Osteocyte (in vitro differentiated cells): Measurements from ENCODE around the gene STAT4. TPM values are rescaled to one million over a fixed set of nuclear protein-coding genes. Genes with fewer than 3 reads are reported as not detected.

Source experiments
- DNase-seq: peaks from one replicate; pipeline ENCODE4 v3.0.0; 2021; ENCODE audit warnings: mixed read lengths; ENCODE audit not compliant: unreplicated experiment; ENCODE audit errors: extremely low spot score
- H3K27ac Mint-ChIP-seq: one replicate; pipeline ENCODE4 v1.8.0; 2021; ENCODE audit warnings: mild to moderate bottlenecking, mixed read lengths; ENCODE audit not compliant: unreplicated experiment
- H3K27me3 Mint-ChIP-seq: one replicate; pipeline ENCODE4 v1.8.0; 2021; ENCODE audit warnings: mixed read lengths; ENCODE audit not compliant: unreplicated experiment
- H3K36me3 Mint-ChIP-seq: one replicate; pipeline ENCODE4 v1.8.0; 2021; ENCODE audit warnings: mixed read lengths; ENCODE audit not compliant: unreplicated experiment
- H3K4me1 Mint-ChIP-seq: one replicate; pipeline ENCODE4 v1.8.0; 2021; ENCODE audit warnings: mixed read lengths; ENCODE audit not compliant: unreplicated experiment
- H3K4me3 Mint-ChIP-seq: one replicate; pipeline ENCODE4 v1.8.0; 2021; ENCODE audit warnings: mild to moderate bottlenecking, moderate library complexity, mixed read lengths; ENCODE audit not compliant: unreplicated experiment
- H3K9me3 Mint-ChIP-seq: one replicate; pipeline ENCODE4 v1.8.0; 2021; ENCODE audit warnings: mixed read lengths; ENCODE audit not compliant: unreplicated experiment
- CTCF ChIP-seq: fragments of 200-600 bp; sonication (generic); IDR thresholded peaks from 2 replicates; pipeline ENCODE4 v1.5.0; 2021; ENCODE audit warnings: antibody characterized with exemption, mild to moderate bottlenecking, moderate library complexity
- total RNA-seq: library from RNA; stranded (reverse); gene quantifications from 2 replicates; pipeline ENCODE4 v1.2.1, GENCODE V29; 2021

STAT4 gene
- total RNA-seq, 1 donor from 2014 or later, result 1.3 TPM

GRCh38 chr2:191112448-191112901, 38.3 kb downstream of the STAT4 start:
- no peak overlapping the region for H3K27ac Mint-ChIP-seq
- no peak for TF ChIP-seq CTCF
- H3K4me1 Mint-ChIP-seq, result no peaks in the 10 kb centered on the region
- H3K4me3 Mint-ChIP-seq, result no peak overlapping the region
- H3K36me3 Mint-ChIP-seq, result no peaks in the 10 kb centered on the region
- DNase-seq, result no peak
- no peaks in the 10 kb centered on the region for H3K27me3 Mint-ChIP-seq
- no peaks in the 10 kb centered on the region for H3K9me3 Mint-ChIP-seq

GRCh38 chr2:191109888-191110287, 40.9 kb downstream of the STAT4 start:
- Mint-ChIP-seq H3K27me3 (no peaks in the 10 kb centered on the region), H3K36me3 (no peaks in the 10 kb centered on the region), H3K27ac (no peak overlapping the region), H3K4me3 (no peak overlapping the region), H3K9me3 (no peaks in the 10 kb centered on the region), H3K4me1 (no peaks in the 10 kb centered on the region)
- DNase-seq, result no peak
- TF ChIP-seq CTCF, result no peak

DNA sequence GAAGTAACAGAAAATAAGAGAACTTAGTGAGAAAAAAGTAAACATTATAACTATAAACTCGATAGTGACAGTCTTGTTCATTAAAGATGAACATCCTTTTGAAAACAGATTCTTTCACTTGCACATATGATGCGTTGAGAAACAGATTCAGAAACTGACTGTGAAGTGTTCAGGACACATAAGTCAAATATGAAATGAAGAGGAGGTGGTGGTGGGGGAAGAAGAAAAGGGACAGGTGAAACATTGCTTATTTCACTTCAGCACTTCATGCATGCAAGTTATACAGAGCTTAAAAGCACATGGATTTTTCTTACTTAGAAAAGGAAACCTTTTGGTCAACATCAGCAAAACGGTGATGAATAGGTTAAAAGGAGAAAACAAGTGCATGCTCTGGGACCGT, 42.5 kb downstream of the STAT4 start:
- H3K27ac Mint-ChIP-seq, result no peak overlapping the region
- H3K27me3 Mint-ChIP-seq, result no peaks in the 10 kb centered on the region
- H3K4me1 Mint-ChIP-seq, result no peaks in the 10 kb centered on the region
- H3K36me3 Mint-ChIP-seq, result no peaks in the 10 kb centered on the region
- H3K4me3 Mint-ChIP-seq, result no peak overlapping the region
- no peak for DNase-seq
- no peaks in the 10 kb centered on the region for H3K9me3 Mint-ChIP-seq
- TF ChIP-seq CTCF, result no peak

DNA sequence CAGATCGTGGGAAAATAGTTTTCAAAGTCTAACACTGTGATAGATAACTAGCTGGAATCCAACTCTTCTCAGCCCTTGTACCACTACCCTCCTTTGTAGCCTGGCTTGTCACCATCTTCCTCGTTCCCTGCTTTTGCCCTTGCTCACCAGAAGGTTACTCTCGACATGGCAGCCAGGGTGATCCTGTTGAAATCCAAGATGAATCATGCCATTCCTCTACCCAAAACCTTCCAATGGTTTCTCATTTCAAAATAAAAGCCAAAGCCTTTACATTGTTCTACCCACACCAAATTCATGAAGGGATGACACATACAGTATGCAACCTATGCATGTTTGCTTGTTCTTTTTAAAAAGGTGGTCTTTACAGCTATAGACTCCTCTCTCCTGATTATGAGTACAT, 45.7 kb downstream of the STAT4 start:
- Mint-ChIP-seq H3K27ac (no peak overlapping the region), H3K4me3 (no peak overlapping the region), H3K9me3 (no peaks in the 10 kb centered on the region), H3K36me3 (no peaks in the 10 kb centered on the region), H3K27me3 (no peaks in the 10 kb centered on the region), H3K4me1 (no peaks in the 10 kb centered on the region)
- no peak for TF ChIP-seq CTCF
- DNase-seq, result no peak

GRCh38 chr2:191103774-191104173, 47.0 kb downstream of the STAT4 start:
- H3K4me3 Mint-ChIP-seq, result no peak overlapping the region
- no peak overlapping the region for H3K27ac Mint-ChIP-seq
- no peaks in the 10 kb centered on the region for H3K9me3 Mint-ChIP-seq
- no peaks in the 10 kb centered on the region for H3K36me3 Mint-ChIP-seq
- TF ChIP-seq CTCF, result no peak
- no peaks in the 10 kb centered on the region for H3K27me3 Mint-ChIP-seq
- no peaks in the 10 kb centered on the region for H3K4me1 Mint-ChIP-seq
- no peak for DNase-seq
